Measurements from ENCODE around the gene RBM38.

The RBM38 gene

DNA sequence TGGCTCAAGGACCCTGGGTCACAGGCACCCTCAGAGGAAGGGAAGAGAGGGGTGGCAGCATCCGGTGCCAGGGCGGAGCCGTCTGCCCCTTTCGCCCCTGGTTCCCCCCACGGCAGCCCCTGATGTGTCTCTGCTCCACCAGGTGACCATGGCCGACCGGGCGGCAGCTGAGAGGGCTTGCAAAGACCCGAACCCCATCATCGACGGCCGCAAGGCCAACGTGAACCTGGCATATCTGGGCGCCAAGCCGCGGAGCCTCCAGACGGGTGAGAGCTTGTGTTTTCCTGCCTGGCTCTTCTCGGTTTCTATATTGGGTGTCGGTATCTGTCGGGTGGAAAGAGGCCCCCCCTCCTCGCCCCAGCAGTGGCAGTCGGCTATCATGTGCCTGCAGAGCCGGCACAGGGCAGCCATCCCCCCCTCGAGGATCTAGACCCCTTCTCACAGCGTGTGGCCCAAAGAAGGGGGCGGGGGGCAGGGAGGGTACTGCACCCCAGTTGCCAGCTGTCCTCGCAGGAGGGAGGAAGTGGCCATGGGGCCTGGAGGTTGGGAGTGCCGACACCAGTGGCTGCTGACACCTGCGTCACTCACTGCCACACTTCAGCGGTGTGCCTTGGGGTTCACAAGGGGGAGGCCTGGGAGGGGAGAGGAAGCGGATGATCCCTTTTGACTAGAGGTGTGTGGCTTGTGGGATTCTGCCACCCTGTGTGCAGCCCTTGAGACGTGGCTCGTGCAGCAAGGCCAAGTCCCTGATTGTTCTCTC lies 1.5 kb downstream of the RBM38 start:
- TF ChIP-seq, protein P1, sequence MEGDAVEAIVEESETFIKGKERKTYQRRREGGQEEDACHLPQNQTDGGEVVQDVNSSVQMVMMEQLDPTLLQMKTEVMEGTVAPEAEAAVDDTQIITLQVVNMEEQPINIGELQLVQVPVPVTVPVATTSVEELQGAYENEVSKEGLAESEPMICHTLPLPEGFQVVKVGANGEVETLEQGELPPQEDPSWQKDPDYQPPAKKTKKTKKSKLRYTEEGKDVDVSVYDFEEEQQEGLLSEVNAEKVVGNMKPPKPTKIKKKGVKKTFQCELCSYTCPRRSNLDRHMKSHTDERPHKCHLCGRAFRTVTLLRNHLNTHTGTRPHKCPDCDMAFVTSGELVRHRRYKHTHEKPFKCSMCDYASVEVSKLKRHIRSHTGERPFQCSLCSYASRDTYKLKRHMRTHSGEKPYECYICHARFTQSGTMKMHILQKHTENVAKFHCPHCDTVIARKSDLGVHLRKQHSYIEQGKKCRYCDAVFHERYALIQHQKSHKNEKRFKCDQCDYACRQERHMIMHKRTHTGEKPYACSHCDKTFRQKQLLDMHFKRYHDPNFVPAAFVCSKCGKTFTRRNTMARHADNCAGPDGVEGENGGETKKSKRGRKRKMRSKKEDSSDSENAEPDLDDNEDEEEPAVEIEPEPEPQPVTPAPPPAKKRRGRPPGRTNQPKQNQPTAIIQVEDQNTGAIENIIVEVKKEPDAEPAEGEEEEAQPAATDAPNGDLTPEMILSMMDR (IDR thresholded peaks at IDR 0.05; ENCODE audit: low read depth, low read length), result no peak
- peak overlapping the region; percentile 69 for H3K4me3 ChIP-seq (ENCODE audit: low read depth, low read length)

DNA sequence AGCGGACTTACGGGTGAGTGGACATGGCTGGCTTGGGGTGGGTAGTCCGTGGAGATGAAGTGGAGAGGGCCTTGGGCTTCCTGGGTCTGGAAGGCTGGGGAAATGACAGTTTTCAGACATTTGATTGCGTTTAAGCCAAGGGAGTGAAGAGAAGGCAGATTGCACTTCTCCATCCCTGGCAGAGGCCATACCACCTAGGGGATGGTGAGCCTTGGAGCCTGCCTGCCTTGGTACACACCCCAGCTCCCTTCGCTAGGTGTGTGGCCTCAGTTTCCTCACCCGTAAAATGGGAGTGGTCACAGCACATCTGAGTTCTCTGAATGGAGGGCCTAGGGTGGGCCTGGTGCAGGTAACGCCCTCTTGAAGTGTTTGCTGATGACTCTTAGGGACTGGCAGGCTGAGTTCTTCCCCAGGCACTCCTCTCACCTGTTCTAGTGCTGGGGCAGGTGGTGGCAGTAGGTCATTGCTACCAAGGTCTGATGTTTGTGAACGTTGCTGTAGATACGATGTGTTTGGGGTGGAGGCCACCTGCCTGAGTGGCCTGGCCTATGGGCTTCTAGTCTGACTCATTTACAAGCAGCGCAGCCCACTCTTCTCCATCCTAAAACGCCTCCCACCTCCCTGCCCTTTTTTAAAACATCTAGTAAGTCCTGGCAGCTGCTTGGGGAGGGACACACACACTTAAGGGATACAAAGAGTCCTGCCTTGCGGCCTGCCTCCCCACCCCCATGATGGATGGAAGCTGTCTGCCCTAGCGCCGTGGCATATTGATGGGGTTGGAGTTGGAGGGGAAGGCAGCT lies 2.3 kb downstream of the RBM38 start:
- no peak overlapping the region for H3K4me3 ChIP-seq (ENCODE audit: low read depth, low read length)
- TF ChIP-seq, protein P1 (IDR thresholded peaks at IDR 0.05; ENCODE audit: low read depth, low read length), result no peak

DNA sequence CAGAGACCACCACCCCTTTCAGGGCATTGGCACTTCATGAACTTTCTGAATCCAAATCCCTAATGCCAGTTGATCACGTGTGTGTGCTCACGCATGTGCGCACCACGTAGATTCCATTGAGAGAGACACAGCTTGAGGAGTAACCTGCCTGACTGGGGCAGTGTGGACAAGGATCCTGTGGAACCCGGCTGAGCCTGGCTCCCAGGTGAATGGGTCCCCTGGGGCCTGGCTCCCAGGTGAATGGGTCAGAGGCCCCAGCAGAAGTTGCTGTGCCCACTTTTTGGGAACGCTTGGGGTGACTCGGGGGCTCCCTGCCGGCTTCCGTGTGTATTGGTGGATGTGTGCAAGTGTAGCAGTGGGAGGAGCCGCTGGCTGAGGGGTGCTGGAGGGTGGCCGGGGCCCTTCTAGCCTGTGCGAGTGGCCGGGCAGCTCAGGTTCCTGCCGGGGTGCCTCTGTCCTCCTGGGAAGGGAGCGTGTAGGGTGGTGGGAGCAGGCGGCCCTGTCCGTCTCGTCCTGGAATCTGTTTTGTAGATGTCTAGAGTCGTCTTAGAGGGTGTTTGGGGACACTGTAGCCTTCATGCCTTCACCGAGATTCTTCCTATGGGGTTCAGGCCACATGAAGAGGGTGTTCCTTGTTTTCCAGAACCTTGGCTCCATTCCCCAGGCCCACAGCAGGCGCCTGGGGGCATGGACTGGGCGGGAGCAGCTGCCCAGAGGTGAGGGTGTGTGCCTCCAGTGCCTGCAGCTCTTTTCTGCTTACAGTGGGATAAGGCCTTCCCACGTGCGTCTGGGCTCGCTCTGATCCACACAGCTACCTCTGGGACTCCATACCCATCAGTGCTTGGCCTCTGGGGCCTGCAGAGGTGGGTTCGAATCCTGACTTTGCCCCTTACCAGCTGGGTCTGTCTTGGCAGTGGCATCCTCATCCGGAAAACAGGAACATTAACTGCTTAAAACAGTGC lies 3.2 kb downstream of the RBM38 start:
- H3K4me3 ChIP-seq (ENCODE audit: low read depth, low read length), result no peak overlapping the region
- TF ChIP-seq, protein P1 (IDR thresholded peaks at IDR 0.05; ENCODE audit: low read depth, low read length), result no peak

DNA sequence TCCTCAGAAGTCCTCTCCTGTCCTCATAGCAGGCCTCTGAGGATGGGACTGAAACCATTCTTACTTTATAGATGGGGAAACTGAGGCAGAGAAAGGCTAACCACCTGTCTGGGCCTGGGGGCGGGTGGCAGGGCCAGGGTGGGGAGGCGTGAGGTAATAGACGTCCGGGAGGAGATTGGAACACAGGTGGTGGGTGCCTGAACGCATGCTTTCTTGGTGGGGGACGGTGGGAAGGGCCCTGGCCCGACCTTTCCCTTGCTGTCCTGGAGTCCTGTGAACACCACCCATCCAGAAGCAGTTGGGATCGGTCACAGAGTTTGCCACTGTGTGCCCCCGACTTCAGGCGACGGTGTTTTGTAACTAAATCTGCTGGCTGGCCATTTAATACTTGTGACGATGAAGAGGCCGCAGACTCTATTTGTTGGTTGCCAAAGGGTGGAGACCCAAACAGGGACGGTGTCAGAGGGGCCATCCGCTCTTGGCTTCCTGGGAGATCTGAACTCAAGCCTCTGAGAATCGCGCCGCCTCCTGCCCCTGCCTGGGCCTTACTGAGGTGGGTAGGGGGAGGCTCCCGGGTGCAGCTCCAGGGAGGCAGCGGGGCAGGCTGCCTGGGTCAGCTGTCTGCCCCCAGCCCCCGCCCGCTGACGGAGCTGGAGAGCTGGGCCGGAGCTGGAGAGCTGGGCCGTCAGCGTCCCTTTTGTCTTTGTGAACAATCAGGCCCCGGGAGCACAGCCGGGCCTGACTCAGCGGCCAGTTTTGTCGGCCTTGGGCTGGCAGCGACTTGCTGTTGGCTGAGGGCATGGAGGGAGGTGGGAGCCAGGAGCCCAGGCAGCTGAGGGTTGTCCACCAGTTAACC lies 4.1 kb downstream of the RBM38 start:
- H3K4me3 ChIP-seq (ENCODE audit: low read depth, low read length), result no peak overlapping the region

DNA sequence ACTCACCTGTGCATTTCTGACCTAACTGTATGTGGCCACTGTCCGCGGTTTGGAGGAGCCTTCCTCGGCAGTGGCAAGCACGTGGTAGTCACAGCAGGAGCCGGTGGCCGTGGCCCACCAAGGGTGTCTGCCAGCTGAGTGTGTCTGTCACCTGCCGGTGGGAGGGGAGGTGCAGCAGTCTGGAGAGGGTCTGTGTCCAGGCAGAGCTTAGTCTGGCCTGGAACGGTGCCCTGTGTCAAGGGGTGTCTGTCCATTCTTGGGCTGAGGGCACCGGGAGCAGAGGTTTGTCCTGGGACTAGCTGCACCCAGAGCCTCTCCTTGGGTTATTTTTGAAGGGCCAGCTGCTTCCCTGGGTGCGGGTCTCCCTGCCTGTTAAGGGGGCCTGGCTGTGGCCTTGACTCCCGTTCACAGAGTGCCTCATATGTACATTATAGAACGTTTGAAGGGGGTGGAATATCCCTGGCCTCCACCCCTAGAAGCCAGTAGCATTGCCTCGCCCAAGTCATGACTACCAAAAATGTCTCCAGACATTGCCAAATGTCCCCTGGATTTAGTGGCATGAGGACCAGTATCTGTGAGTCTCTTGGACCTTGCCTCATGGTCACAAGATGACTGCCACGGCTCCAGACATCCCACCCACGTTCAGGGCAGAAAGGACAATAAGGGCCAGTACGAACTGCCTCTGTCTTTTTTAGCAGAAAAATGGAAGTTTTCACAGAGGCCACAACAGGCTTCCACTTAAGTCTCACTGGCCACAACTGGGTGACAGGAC lies 5.2 kb downstream of the RBM38 start:
- H3K4me3 ChIP-seq (ENCODE audit: low read depth, low read length), result no peak overlapping the region
- TF ChIP-seq, protein P1 (IDR thresholded peaks at IDR 0.05; ENCODE audit: low read depth, low read length), result no peak

More for the DNA sequence above, 4.1 kb downstream of the RBM38 start:
- TF ChIP-seq, protein P1 (IDR thresholded peaks at IDR 0.05; ENCODE audit: low read depth, low read length), result no peak

Measured in WI38 (cell line).